Measurements from ENCODE around the gene PCBP3.

PCBP3 gene

GRCh38 chr21:45932922-45933502 lies 289.5 kb downstream of the PCBP3 start:
- no peak overlapping the region for H3K4me3 ChIP-seq (ENCODE audit: low read depth, low read length)
- DNase-seq (ENCODE audit: low read depth), result no peak
- no peak for TF ChIP-seq POLR2A (IDR thresholded peaks at IDR 0.05; ENCODE audit: extremely low read depth, insufficient read length)
- no peak for TF ChIP-seq MAX (IDR thresholded peaks at IDR 0.05; ENCODE audit: low read depth, low read length)
- TF ChIP-seq CTCF (IDR thresholded peaks at IDR 0.05; ENCODE audit: low read depth, low read length), result no peak
- no peak for TF ChIP-seq MYC (IDR thresholded peaks at IDR 0.05; ENCODE audit: low read depth, low read length)

- TF ChIP-seq CTCF (IDR thresholded peaks at IDR 0.05; ENCODE audit: low read depth, low read length), result no peak
- no peak for TF ChIP-seq MYC (IDR thresholded peaks at IDR 0.05; ENCODE audit: low read depth, low read length)
- TF ChIP-seq MAX (IDR thresholded peaks at IDR 0.05; ENCODE audit: low read depth, low read length), result no peak
- no peak for TF ChIP-seq POLR2A (IDR thresholded peaks at IDR 0.05; ENCODE audit: extremely low read depth, insufficient read length)
- no peak overlapping the region for H3K4me3 ChIP-seq (ENCODE audit: low read depth, low read length)
- no peak for DNase-seq (ENCODE audit: low read depth)
Measured at GRCh38 chr21:45934085-45934484, 290.6 kb downstream of the PCBP3 start.

GRCh38 chr21:45934554-45934953 lies 291.0 kb downstream of the PCBP3 start:
- DNase-seq (ENCODE audit: low read depth), result no peak
- H3K4me3 ChIP-seq (ENCODE audit: low read depth, low read length), result no peak overlapping the region
- TF ChIP-seq MYC (IDR thresholded peaks at IDR 0.05; ENCODE audit: low read depth, low read length), result no peak
- TF ChIP-seq MAX (IDR thresholded peaks at IDR 0.05; ENCODE audit: low read depth, low read length), result no peak
- TF ChIP-seq CTCF (IDR thresholded peaks at IDR 0.05; ENCODE audit: low read depth, low read length), result no peak
- no peak for TF ChIP-seq POLR2A (IDR thresholded peaks at IDR 0.05; ENCODE audit: extremely low read depth, insufficient read length)

GRCh38 chr21:45935628-45936027 lies 292.1 kb downstream of the PCBP3 start:
- TF ChIP-seq MYC (IDR thresholded peaks at IDR 0.05; ENCODE audit: low read depth, low read length) (no peak), POLR2A (IDR thresholded peaks at IDR 0.05; ENCODE audit: extremely low read depth, insufficient read length) (no peak), CTCF (IDR thresholded peaks at IDR 0.05; ENCODE audit: low read depth, low read length) (no peak), MAX (IDR thresholded peaks at IDR 0.05; ENCODE audit: low read depth, low read length) (no peak)
- H3K4me3 ChIP-seq (ENCODE audit: low read depth, low read length), result no peak overlapping the region
- no peak for DNase-seq (ENCODE audit: low read depth)

GRCh38 chr21:45937721-45938452 lies 294.4 kb downstream of the PCBP3 start:
- TF ChIP-seq MYC (IDR thresholded peaks at IDR 0.05; ENCODE audit: low read depth, low read length) (no peak), POLR2A (IDR thresholded peaks at IDR 0.05; ENCODE audit: extremely low read depth, insufficient read length) (no peak), CTCF (IDR thresholded peaks at IDR 0.05; ENCODE audit: low read depth, low read length) (no peak), MAX (IDR thresholded peaks at IDR 0.05; ENCODE audit: low read depth, low read length) (no peak)
- H3K4me3 ChIP-seq (ENCODE audit: low read depth, low read length), result no peak overlapping the region
- DNase-seq (ENCODE audit: low read depth), result no peak
